Thoracic aorta (tissue), 2 donors: ENCODE measurements around the gene IL12RB2. TPM values are rescaled to one million over a fixed set of nuclear protein-coding genes. Genes with fewer than 3 reads are reported as not detected.

Experiments used
- ATAC-seq: fragments of 150-250 bp; one replicate; pipeline ENCODE4 v1.8.0; 2017; ENCODE audit warnings: low read depth; ENCODE audit not compliant: insufficient number of reproducible peaks, low FRiP score
- DNase-seq: peaks from one replicate; pipeline ENCODE4 v3.0.0-alpha.2; 2020; ENCODE audit warnings: low spot score
- H3K27ac ChIP-seq, 2 donors: fragments of 200-600 bp; sonication (generic); 1 replicate in 1 of 2; 2 replicates in 1 of 2; pipeline ENCODE4 v1.5.1; 2016; ENCODE audit warnings: mild to moderate bottlenecking in 2 of 2, moderate library complexity in 2 of 2
- H3K27me3 ChIP-seq: fragments of 200-600 bp; sonication (generic); replicated peaks from 2 replicates; pipeline ENCODE4 v1.6.0; 2016; ENCODE audit warnings: mild to moderate bottlenecking; ENCODE audit not compliant: insufficient read depth
- H3K36me3 ChIP-seq: fragments of 200-600 bp; sonication (generic); one replicate; pipeline ENCODE4 v1.5.1; 2016
- H3K4me1 ChIP-seq, 2 donors: fragments of 200-600 bp; sonication (generic); 1 replicate in 1 of 2; 2 replicates in 1 of 2; pipeline versions ENCODE4 v1.5.1 to v1.6.0; 2016; ENCODE audit warnings: low read depth in 2 of 2, mild to moderate bottlenecking in 1 of 2; ENCODE audit not compliant: control insufficient read depth in 1 of 2
- H3K4me3 ChIP-seq: fragments of 200-600 bp; sonication (generic); 2 replicates; pipeline ENCODE4 v1.5.1; 2016; ENCODE audit warnings: mild to moderate bottlenecking
- H3K9me3 ChIP-seq: fragments of 200-600 bp; sonication (generic); 2 replicates; pipeline ENCODE4 v1.5.1; 2016
- total RNA-seq, 2 donors: library from RNA; depleted of rRNA; stranded (reverse); fragments of >200 nt; gene quantifications; one replicate each; pipeline versions ENCODE4 v1.1.0 to v1.2.3, GENCODE V29; 2016
- TF ChIP-seq, protein P1 (sequence below): fragments of 200-600 bp; sonication (generic); IDR thresholded peaks from one replicate; pipeline ENCODE4 v1.5.1; 2019; ENCODE audit warnings: antibody characterized with exemption

IL12RB2 gene
- total RNA-seq, 2 donors from 2014 or later: 3.1 to 3.5 TPM

DNA sequence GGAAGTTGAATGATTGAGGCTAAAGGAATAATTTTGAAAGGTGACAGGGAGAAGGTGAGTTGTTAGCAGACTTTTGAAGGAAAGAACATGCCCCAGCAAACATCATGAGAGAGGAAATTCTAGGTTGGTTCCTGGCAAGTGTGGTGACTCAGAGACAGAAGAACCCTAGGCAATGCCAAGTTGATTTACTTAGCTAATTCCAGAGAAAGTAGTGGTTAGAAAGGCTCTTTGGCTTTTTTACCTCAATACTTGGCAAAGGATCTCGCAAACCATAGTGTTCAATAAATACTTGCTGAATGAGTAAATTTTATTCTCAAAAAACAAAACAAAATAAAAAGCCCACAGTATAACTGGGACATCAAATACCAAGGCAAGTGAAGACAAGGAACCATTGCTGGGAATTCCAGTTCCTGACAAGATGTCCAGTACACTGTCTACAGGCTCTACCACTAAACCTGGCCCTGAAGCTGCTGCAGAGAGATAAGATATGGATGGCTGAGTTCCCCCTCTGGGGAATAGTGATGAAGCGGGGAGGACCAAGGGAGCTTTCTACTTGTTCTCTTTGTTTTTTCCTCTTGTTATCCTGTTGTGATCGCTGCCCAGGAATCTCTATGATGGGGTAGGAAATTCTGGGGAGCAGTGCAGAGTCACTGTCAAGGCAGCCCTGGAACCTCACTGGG lies 48.2 kb downstream of the IL12RB2 start:
- TF ChIP-seq, protein P1, sequence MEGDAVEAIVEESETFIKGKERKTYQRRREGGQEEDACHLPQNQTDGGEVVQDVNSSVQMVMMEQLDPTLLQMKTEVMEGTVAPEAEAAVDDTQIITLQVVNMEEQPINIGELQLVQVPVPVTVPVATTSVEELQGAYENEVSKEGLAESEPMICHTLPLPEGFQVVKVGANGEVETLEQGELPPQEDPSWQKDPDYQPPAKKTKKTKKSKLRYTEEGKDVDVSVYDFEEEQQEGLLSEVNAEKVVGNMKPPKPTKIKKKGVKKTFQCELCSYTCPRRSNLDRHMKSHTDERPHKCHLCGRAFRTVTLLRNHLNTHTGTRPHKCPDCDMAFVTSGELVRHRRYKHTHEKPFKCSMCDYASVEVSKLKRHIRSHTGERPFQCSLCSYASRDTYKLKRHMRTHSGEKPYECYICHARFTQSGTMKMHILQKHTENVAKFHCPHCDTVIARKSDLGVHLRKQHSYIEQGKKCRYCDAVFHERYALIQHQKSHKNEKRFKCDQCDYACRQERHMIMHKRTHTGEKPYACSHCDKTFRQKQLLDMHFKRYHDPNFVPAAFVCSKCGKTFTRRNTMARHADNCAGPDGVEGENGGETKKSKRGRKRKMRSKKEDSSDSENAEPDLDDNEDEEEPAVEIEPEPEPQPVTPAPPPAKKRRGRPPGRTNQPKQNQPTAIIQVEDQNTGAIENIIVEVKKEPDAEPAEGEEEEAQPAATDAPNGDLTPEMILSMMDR: no peak
- no peak overlapping the region for H3K27ac ChIP-seq

DNA sequence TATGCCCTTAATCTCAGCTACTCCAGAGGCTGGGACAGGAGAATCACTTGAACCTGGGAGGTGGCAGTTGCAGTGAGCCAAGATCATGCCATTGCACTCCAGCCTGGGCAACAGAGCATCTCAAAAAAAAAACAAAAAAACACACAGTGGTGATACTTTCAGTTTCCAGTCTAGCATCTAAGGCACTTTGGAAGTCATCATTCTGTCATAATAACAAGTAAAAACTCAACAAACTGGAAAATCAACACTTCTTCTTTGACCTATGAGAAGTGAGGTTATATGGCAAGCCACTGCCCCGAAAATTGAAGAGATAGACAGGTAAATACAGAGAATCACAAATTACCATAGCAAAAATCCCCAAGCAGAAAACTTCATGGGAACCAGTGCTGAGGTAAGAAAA lies 51.9 kb downstream of the IL12RB2 start:
- TF ChIP-seq, protein P1: no peak
- Histone ChIP-seq H3K36me3 (no peaks in the 10 kb centered on the region), H3K4me1 (no peaks in the 10 kb centered on the region), H3K27ac (no peak overlapping the region), H3K4me3 (no peak overlapping the region), H3K27me3 (no peaks in the 10 kb centered on the region), H3K9me3 (no peaks in the 10 kb centered on the region)
- ATAC-seq (no peak), DNase-seq (no peak)

More for the DNA sequence above, 48.2 kb downstream of the IL12RB2 start:
- no peaks in the 10 kb centered on the region for H3K4me1 ChIP-seq
- H3K27me3 ChIP-seq: no peaks in the 10 kb centered on the region
- H3K36me3 ChIP-seq: no peaks in the 10 kb centered on the region
- no peak for DNase-seq
- H3K9me3 ChIP-seq: no peaks in the 10 kb centered on the region
- ATAC-seq: no peak
- no peak overlapping the region for H3K4me3 ChIP-seq

DNA sequence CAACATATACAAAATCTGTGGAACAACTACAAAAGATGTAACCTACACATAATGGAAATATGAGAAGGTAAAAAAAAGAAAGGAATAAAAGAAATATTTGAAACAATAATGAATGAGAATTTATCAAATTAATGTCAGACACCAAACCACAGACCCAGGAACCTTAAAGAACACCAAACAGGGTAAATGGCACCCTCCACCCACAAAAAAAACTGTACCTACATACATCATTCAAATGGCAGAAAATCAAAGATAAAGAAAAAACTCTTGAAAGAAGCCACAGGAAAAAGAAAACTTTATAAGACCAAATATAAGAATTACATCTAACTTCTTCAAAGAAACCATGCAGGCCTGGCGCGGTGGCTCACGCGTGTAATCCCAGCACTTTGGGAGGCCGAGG lies 54.0 kb downstream of the IL12RB2 start:
- H3K27ac ChIP-seq: no peak overlapping the region
- DNase-seq: no peak
- TF ChIP-seq, protein P1: no peak
- no peaks in the 10 kb centered on the region for H3K4me1 ChIP-seq
- no peak for ATAC-seq
- H3K36me3 ChIP-seq: no peaks in the 10 kb centered on the region
- no peak overlapping the region for H3K4me3 ChIP-seq
- H3K27me3 ChIP-seq: no peaks in the 10 kb centered on the region
- H3K9me3 ChIP-seq: no peaks in the 10 kb centered on the region

DNA sequence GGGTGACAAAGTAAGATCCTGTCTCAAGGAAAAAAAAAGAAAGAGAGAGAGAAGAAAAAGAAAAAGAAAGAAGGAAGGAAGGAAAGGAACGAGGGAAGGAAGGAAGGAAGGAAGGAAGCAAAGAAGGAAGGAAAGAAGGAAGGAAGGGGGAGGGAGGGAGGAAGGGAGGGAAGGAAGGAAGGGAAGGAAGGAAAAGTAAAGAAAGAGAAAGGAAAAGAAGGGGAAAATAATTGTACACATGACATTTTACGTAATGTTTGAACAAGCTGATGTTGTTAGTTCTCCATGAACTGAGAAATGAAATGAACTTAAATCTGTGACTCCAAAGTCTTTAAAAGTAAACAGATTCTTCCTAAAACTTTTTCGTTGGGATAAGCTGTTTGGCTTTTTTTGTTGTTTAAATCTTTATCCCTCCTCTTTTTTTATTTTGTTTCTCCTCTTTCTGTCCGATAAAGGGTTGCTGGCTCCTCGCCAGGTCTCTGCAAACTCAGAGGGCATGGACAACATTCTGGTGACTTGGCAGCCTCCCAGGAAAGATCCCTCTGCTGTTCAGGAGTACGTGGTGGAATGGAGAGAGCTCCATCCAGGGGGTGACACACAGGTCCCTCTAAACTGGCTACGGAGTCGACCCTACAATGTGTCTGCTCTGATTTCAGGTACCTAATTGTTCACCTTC lies 59.8 kb downstream of the IL12RB2 start:
- TF ChIP-seq, protein P1: no peak
- H3K27ac ChIP-seq: no peak overlapping the region
- H3K27me3 ChIP-seq: no peaks in the 10 kb centered on the region
- H3K36me3 ChIP-seq: no peaks in the 10 kb centered on the region
- no peak overlapping the region for H3K4me3 ChIP-seq
- no peaks in the 10 kb centered on the region for H3K9me3 ChIP-seq
- no peak for DNase-seq
- H3K4me1 ChIP-seq: no peaks in the 10 kb centered on the region
- ATAC-seq: no peak

DNA sequence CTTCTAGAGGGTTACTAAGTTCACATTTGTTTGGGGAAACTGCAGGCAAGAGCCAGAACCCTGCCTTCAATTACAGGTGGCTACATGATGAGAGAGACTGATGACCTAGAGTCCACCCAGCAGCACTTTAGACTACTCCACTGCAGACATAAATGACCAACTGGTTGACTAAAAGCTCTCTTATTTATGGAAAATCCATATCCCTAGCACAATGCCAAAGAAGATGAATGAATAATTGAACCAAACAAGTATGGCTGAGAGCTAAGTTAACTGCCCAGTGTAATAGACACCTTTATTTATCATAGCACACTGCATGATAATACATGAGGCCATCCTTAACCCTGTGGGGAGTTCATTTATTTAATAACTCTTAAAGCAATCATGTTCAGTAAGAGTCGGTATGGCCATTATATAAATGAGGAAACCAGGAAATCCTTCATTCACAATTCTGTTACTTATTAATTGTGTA lies 60.4 kb downstream of the IL12RB2 start:
- DNase-seq (no peak), ATAC-seq (no peak)
- TF ChIP-seq, protein P1: no peak
- Histone ChIP-seq H3K36me3 (no peaks in the 10 kb centered on the region), H3K27ac (no peak overlapping the region), H3K4me3 (no peak overlapping the region), H3K9me3 (no peaks in the 10 kb centered on the region), H3K27me3 (no peaks in the 10 kb centered on the region), H3K4me1 (no peaks in the 10 kb centered on the region)
